Stimulated activated CD4-positive, alpha-beta T cell treated with anti-CD3 and anti-CD28 coated beads, Interleukin-2, amount 100 ng/mL, for 24 hours (primary cell): ENCODE results near the gene ONECUT1.

Source experiments
- DNase-seq, 2 donors: peaks; one replicate each; pipeline ENCODE4 v3.0.0-alpha.2; 2020

ONECUT1 gene

GRCh38 chr15:52780172-52780980 is 9.8 kb downstream of the ONECUT1 start:
- DNase-seq = peak; percentile 72 to 75

- no peak for DNase-seq
Measured at GRCh38 chr15:52778457-52778856, 11.7 kb downstream of the ONECUT1 start.

GRCh38 chr15:52772766-52773165 is 17.4 kb downstream of the ONECUT1 start:
- no peak for DNase-seq

- no peak for DNase-seq
Measured at GRCh38 chr15:52765785-52766184, 24.4 kb downstream of the ONECUT1 start.

DNA sequence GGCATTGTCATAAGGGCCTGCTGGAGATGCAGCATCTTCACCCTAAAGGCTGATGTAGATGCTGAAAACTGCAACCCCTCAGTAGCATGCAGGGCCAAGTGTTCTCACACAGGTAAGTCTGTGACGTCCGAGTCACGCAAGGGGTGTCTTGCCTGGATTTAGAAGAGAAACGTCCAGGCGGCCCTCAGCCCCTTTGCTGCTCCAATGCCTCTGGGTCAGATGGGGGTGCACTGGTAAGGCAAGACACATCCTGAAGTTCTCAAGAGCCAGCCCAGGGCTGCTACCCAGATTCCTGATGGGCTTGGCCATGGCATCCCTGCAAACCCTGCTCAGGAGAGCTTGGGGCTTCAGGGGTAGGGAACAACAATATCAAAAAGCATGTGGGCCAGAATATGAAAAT is 25.4 kb downstream of the ONECUT1 start:
- no peak for DNase-seq

- no peak for DNase-seq
Measured at GRCh38 chr15:52762621-52763020, 27.5 kb downstream of the ONECUT1 start.

- DNase-seq = no peak
Measured at GRCh38 chr15:52760562-52760961, 29.6 kb downstream of the ONECUT1 start.

DNA sequence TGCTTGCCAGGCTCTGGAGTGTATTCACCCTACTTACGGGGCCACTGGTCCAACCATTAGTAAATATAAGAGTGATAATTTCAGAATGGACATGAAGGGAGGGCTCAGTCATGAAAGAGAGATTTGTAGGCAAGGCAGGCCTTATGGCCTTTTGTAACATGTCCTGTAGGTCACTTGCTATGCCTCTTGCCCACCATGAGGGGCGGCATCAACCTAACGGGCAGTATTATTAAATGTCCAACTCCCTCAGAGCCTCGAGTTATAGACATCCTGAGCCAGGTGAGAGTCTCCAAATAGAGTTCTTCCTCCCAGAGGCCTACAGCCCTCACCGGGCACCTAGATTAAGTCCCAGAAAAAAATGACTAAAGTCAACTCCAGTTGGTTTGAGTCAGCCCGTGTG is 30.2 kb downstream of the ONECUT1 start:
- no peak for DNase-seq

- no peak for DNase-seq
Measured at GRCh38 chr15:52757496-52757895, 32.6 kb downstream of the ONECUT1 start.

DNA sequence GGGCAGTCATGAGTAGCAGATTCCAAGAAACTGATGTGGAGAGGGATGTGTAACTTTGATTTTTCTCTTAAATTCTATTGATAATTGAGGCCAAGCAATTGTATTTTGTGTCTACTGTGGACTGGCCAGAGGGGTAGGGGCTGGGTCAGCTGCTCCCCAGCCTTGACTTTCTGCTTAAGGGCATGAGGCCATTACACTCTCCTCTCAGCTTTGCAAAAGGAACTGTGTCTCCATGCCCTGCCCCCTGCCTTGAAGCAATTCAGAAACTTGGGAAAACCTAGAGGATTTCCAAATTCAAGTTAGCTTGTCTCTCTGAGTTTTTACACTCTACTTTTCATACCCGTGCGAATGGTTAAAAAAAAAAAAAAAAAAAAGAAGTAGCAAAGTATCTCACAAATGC is 38.6 kb downstream of the ONECUT1 start:
- no peak for DNase-seq

DNA sequence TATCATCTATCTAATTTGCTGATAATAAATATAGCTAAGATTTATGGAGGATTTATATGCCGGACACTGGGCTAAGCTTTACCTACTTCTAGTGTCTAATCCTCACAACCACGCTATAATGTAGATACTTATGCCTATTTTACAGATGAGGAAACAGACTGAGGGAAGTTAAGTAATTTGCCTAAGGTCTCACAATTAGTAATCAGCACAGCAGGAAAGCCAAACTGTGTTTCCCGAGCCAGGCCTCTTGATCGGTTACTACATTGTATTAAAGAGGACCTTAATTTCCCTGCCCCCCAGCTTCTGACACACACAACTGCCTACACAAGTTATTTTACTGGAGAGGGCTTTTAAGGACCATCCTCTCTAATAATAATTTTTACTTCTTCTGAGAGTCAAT is 40.9 kb downstream of the ONECUT1 start:
- DNase-seq = no peak

GRCh38 chr15:52746162-52746757 is 43.9 kb downstream of the ONECUT1 start:
- no peak for DNase-seq

- no peak for DNase-seq
Measured at GRCh38 chr15:52745326-52746161, 44.6 kb downstream of the ONECUT1 start.

DNA sequence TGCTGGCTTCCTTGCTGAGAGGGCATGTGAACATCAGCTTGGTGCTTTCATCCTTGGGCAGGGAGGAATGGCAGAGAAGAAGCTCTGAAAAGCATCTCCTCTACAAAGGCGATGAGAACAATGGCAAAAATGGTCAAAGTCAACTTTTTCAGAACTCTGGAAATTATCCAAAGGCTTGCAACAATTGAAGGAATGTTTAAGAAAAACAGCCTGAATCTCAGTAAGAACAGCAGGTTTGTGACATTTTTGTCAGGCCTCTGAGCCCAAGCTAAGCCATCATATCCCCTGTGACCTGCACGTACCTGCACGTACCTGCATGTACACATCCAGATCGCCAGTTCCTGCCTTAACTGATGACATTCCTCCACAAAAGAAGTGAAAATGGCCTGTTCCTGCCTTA is 51.8 kb downstream of the ONECUT1 start:
- DNase-seq = no peak

DNA sequence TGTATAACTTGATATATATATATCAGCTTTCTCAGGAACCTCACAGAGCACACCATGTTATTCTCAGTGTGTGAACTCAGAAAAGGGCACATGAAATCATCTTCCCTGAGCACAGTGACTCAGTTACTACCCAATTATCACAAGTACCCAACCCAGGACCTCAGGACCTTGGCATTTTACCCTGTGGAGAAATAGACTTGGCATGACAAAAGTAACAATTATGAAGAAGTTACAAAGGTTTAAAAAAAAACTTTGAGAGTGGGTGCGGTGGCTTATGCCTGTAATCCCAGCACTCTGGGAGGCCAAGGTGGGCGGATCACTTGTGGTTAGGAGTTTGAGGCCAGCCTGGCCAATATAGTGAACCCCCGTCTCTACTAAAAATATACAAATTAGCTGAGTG is 52.4 kb downstream of the ONECUT1 start:
- no peak for DNase-seq

DNA sequence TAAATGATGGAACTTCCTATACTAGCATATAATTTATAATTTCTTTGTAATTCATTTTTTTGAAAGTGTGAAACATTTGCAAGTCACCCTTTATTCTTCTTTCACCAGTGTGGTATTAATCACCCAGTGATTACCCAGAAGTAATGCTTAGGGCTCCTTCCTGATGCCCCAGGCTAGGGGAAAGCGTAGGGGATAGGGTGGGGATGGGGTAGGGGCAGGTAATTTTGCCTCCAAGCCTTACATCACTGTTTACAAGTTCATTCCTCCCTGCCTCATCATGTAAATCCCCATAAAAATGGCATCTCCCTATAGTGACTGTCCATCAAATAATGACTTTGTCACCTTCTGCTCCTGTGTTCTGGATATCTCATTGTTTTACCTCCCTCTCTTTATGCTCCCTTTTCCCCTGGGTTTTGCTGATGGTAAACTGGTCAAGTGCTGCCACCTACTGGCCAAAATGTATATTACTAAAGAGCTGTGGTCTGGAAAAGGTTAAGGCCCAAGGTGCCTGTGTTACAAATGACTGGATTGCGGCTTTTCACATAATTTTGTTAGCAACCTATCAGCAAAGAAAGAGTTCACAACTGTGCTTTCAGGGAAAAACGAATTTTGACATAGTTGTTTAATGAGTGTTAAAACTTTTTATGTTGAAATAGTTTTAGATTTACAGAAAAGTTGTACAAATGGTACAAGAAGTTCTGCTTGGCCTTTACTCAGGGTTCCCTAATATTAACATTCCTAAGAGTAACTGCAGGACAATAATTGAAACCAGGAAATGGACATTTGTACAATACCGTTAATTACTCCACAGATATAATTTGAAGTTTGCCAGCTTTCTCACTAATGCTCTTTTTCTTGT is 54.7 kb downstream of the ONECUT1 start:
- peak; percentile 50 to 78 for DNase-seq

DNA sequence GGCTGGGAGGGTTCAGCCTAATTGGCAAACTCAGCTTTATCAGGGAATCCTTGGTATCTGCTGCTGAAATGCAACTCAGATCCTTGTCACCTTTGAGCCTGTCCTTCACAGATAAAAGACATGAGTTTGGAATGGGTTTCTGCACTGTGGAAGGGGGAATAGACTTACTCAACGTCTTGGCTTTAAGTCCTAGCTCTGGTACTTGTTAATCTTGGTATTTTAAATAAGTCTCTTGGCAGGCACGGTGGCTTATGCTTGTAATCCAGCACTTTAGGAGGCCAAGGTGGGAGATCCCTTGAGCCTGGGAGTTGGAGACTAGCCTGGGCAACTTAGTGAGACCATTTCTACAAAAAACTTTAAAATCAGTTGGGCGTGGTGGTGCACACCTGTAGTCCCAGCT is 55.8 kb downstream of the ONECUT1 start:
- DNase-seq = no peak

DNA sequence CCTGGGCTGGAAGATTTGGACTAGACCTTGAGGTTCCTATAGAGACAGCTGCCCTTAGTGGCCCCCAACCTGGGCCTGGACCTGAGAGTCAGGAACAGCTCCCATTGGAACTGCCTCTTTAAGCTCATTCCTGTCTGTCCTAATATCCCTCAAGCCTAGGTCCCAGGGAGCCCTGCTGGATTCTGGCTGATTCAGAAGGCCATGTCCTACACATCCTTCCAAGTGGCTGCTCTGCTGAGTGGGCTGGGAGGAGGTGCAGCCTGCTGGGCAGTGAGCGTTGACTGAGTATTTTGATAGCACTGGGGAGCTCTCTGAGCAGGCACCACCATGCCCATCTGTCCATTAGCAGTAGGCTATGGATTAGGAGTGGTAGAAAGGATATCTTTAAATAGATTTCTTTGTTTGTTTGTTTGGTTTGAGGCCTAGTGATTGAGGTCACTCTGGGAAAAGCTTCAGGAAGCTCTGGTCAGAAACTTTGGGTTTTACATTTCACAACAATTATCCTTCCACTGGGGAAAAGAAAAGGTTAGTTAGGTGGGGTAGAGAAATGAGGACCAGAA is 56.4 kb downstream of the ONECUT1 start:
- DNase-seq = no peak

GRCh38 chr15:52733088-52733487 is 57.0 kb downstream of the ONECUT1 start:
- DNase-seq = no peak

GRCh38 chr15:52732551-52732950 is 57.6 kb downstream of the ONECUT1 start:
- DNase-seq = no peak

- no peak for DNase-seq
Measured at GRCh38 chr15:52731732-52732470, 58.2 kb downstream of the ONECUT1 start.

- no peak for DNase-seq
Measured at GRCh38 chr15:52731004-52731403, 59.1 kb downstream of the ONECUT1 start.
